Glutamatergic neuron (in vitro differentiated cells): Measurements from ENCODE around the gene NEGR1. TPM values are rescaled to one million over a fixed set of nuclear protein-coding genes. Genes with fewer than 3 reads are reported as not detected.
A peak's percentile ranks its signal among the peaks of the same experiment; 100 is the strongest.

Experiments
- DNase-seq: peaks from one replicate; pipeline ENCODE4 v3.0.0; 2022
- H3K27ac Mint-ChIP-seq: one replicate; pipeline ENCODE4 v1.8.0; 2020; ENCODE audit warnings: mild to moderate bottlenecking, mixed read lengths, inconsistent platforms; ENCODE audit not compliant: unreplicated experiment
- H3K27me3 Mint-ChIP-seq: one replicate; pipeline ENCODE4 v1.8.0; 2020; ENCODE audit warnings: mild to moderate bottlenecking, moderate library complexity, mixed read lengths, inconsistent platforms; ENCODE audit not compliant: unreplicated experiment
- H3K36me3 Mint-ChIP-seq: one replicate; pipeline ENCODE4 v1.8.0; 2020; ENCODE audit warnings: mild to moderate bottlenecking, mixed read lengths, inconsistent platforms; ENCODE audit not compliant: unreplicated experiment
- H3K4me1 Mint-ChIP-seq: one replicate; pipeline ENCODE4 v1.8.0; 2020; ENCODE audit warnings: mild to moderate bottlenecking, low read depth, mixed read lengths, inconsistent platforms; ENCODE audit not compliant: unreplicated experiment
- H3K4me3 Mint-ChIP-seq: one replicate; pipeline ENCODE4 v1.8.0; 2020; ENCODE audit warnings: mild to moderate bottlenecking, mixed read lengths, inconsistent platforms; ENCODE audit not compliant: unreplicated experiment
- H3K9me3 Mint-ChIP-seq: one replicate; pipeline ENCODE4 v1.8.0; 2020; ENCODE audit warnings: mild to moderate bottlenecking, moderate library complexity, mixed read lengths, inconsistent platforms; ENCODE audit not compliant: unreplicated experiment
- CTCF ChIP-seq: fragments of 200-600 bp; sonication (generic); IDR thresholded peaks from one replicate; pipeline ENCODE4 v1.5.0; 2021; ENCODE audit not compliant: partially characterized antibody, unreplicated experiment
- total RNA-seq: library from RNA; stranded (reverse); fragmentation: NEBNext Ultra II Directional; extraction: Animal tissue kit (Norgen Biotek cat#: 25700); gene quantifications from one replicate; pipeline ENCODE4 v1.2.1, GENCODE V29; 2021; ENCODE audit not compliant: unreplicated experiment

NEGR1 gene
- total RNA-seq, 1 donor from 2014 or later, result 0.51 TPM

GRCh38 chr1:71836904-71837303 is 445.4 kb downstream of the NEGR1 start:
- no peak for DNase-seq
- no peaks in the 10 kb centered on the region for H3K9me3 Mint-ChIP-seq
- H3K27me3 Mint-ChIP-seq, result peaks cover 2% of the 10 kb centered on the region
- H3K36me3 Mint-ChIP-seq, result no peaks in the 10 kb centered on the region
- H3K27ac Mint-ChIP-seq, result no peak overlapping the region
- peaks cover 3% of the 10 kb centered on the region for H3K4me1 Mint-ChIP-seq
- TF ChIP-seq CTCF, result no peak
- no peak overlapping the region for H3K4me3 Mint-ChIP-seq

- TF ChIP-seq CTCF, result no peak
- H3K27me3 Mint-ChIP-seq, result peaks cover 2% of the 10 kb centered on the region
- no peak overlapping the region for H3K4me3 Mint-ChIP-seq
- peaks cover 7% of the 10 kb centered on the region for H3K4me1 Mint-ChIP-seq
- H3K27ac Mint-ChIP-seq, result no peak overlapping the region
- no peaks in the 10 kb centered on the region for H3K9me3 Mint-ChIP-seq
- no peaks in the 10 kb centered on the region for H3K36me3 Mint-ChIP-seq
- DNase-seq, result no peak
Measured at GRCh38 chr1:71835442-71835813, 446.9 kb downstream of the NEGR1 start.

- H3K4me3 Mint-ChIP-seq, result no peak overlapping the region
- peaks cover 7% of the 10 kb centered on the region for H3K4me1 Mint-ChIP-seq
- H3K36me3 Mint-ChIP-seq, result no peaks in the 10 kb centered on the region
- TF ChIP-seq CTCF, result no peak
- H3K27me3 Mint-ChIP-seq, result peaks cover 2% of the 10 kb centered on the region
- H3K27ac Mint-ChIP-seq, result no peak overlapping the region
- H3K9me3 Mint-ChIP-seq, result no peaks in the 10 kb centered on the region
- peak; percentile 29 for DNase-seq
Measured at GRCh38 chr1:71834601-71835441, 447.5 kb downstream of the NEGR1 start.

GRCh38 chr1:71831646-71832045 is 450.7 kb downstream of the NEGR1 start:
- TF ChIP-seq CTCF, result no peak
- no peak overlapping the region for H3K27ac Mint-ChIP-seq
- H3K9me3 Mint-ChIP-seq, result no peaks in the 10 kb centered on the region
- no peaks in the 10 kb centered on the region for H3K36me3 Mint-ChIP-seq
- peaks cover 7% of the 10 kb centered on the region for H3K4me1 Mint-ChIP-seq
- DNase-seq, result no peak
- H3K4me3 Mint-ChIP-seq, result no peak overlapping the region
- H3K27me3 Mint-ChIP-seq, result peaks cover 2% of the 10 kb centered on the region

GRCh38 chr1:71829346-71829745 is 453.0 kb downstream of the NEGR1 start:
- Mint-ChIP-seq H3K4me1 (peaks cover 4% of the 10 kb centered on the region), H3K4me3 (no peak overlapping the region), H3K36me3 (no peaks in the 10 kb centered on the region), H3K9me3 (no peaks in the 10 kb centered on the region), H3K27ac (no peak overlapping the region), H3K27me3 (peaks cover 2% of the 10 kb centered on the region)
- no peak for TF ChIP-seq CTCF
- no peak for DNase-seq
